SK-N-SH (cell line): ENCODE data around the gene RELT. TPM values are rescaled to one million over a fixed set of nuclear protein-coding genes. Genes with fewer than 3 reads are reported as not detected.

ENCODE experiments used
- CTCF ChIA-PET: fragments of 300-600, 350-600 bp; formaldehyde crosslinking; extraction: SDS; loops from one replicate; lab custom pipeline; 2021; lab: Yijun Ruan, JAX
- POLR2A ChIA-PET: fragments of 350-600 bp; sonication (Branson Sonifier 250); formaldehyde crosslinking; extraction: SDS; loops from one replicate; lab custom pipeline; 2020; ENCODE audit warnings: antibody characterized with exemption, inconsistent platforms; lab: Yijun Ruan, JAX
- DNase-seq: peaks from one replicate; pipeline ENCODE4 v3.0.0; 2012
- H2AFZ ChIP-seq: fragments of 200-600 bp; sonication (generic); 2 replicates; pipeline ENCODE4 v1.8.1; 2016; ENCODE audit warnings: antibody characterized with exemption, mild to moderate bottlenecking, low read depth
- H3F3A ChIP-seq: fragments of 200-600 bp; sonication (generic); replicated peaks from 2 replicates; pipeline ENCODE3; 2016; ENCODE audit warnings: antibody characterized with exemption, mild to moderate bottlenecking; ENCODE audit not compliant: insufficient read depth
- H3K27ac ChIP-seq, 2 experiments: fragments of 200-500 bp in 1 of 2; fragments of 200-600 bp in 1 of 2; sonication (Bioruptor generic) in 1 of 2; sonication (generic), shearing (Covaris generic) in 1 of 2; 2 replicates each; pipeline versions ENCODE4 v1.5.1 to v1.6.1; 2014 to 2016; ENCODE audit warnings: low read depth in 2 of 2, inconsistent platforms in 1 of 2, low read length in 1 of 2, mild to moderate bottlenecking in 1 of 2, mixed read lengths in 1 of 2
- H3K27me3 ChIP-seq: fragments of 200-600 bp; sonication (generic), shearing (Covaris generic); 2 replicates; pipeline ENCODE4 v1.6.1; 2016; ENCODE audit warnings: mixed run types; ENCODE audit not compliant: insufficient read depth
- H3K36me3 ChIP-seq, 2 experiments: fragments of 200-500 bp in 1 of 2; fragments of 200-600 bp in 1 of 2; sonication (Bioruptor generic) in 1 of 2; sonication (generic) in 1 of 2; replicated peaks in 1 of 2; 2 replicates each; pipeline versions ENCODE3 to v1.5.1; 2014 to 2016; ENCODE audit warnings: low read length in 1 of 2, mild to moderate bottlenecking in 1 of 2; ENCODE audit not compliant: insufficient read depth in 2 of 2, control insufficient read depth in 1 of 2
- H3K4me1 ChIP-seq, 2 experiments: fragments of 200-500 bp in 1 of 2; fragments of 200-600 bp in 1 of 2; sonication (Bioruptor generic) in 1 of 2; sonication (generic), shearing (Covaris generic) in 1 of 2; 2 replicates each; pipeline versions ENCODE4 v1.5.1 to v1.6.1; 2014 to 2016; ENCODE audit warnings: low read depth in 1 of 2, low read length in 1 of 2, mixed run types in 1 of 2; ENCODE audit not compliant: insufficient read depth in 2 of 2, control insufficient read depth in 1 of 2
- H3K4me2 ChIP-seq: fragments of 200-600 bp; sonication (generic), shearing (Covaris generic); 2 replicates; pipeline ENCODE4 v1.6.1; 2017; ENCODE audit warnings: mixed run types
- H3K4me3 ChIP-seq, 2 experiments: fragments of 200-500 bp in 1 of 2; fragments of 200-600 bp in 1 of 2; sonication (Bioruptor generic) in 1 of 2; sonication (generic), shearing (Covaris generic) in 1 of 2; 2 replicates each; pipeline versions ENCODE4 v1.5.1 to v1.8.1; 2014 to 2016; ENCODE audit warnings: low read depth in 2 of 2, inconsistent platforms in 1 of 2, low read length in 1 of 2, mild to moderate bottlenecking in 1 of 2, mixed read lengths in 1 of 2, moderate library complexity in 1 of 2
- H3K79me2 ChIP-seq: fragments of 200-600 bp; sonication (generic); 2 replicates; pipeline ENCODE4 v1.8.1; 2017; ENCODE audit warnings: mild to moderate bottlenecking; ENCODE audit not compliant: insufficient read depth
- H3K9ac ChIP-seq: fragments of 200-600 bp; sonication (generic); 2 replicates; pipeline ENCODE4 v1.6.1; 2017; ENCODE audit warnings: mixed run types
- H3K9me2 ChIP-seq: fragments of 200-600 bp; sonication (generic); 2 replicates; pipeline ENCODE4 v1.6.1; 2017; ENCODE audit warnings: mixed run types
- H3K9me3 ChIP-seq: fragments of 200-600 bp; sonication (generic); 2 replicates; pipeline ENCODE4 v1.6.1; 2017; ENCODE audit warnings: mixed run types, mild to moderate bottlenecking, moderate library complexity
- H4K20me1 ChIP-seq: fragments of 200-600 bp; sonication (generic); 2 replicates; pipeline ENCODE4 v1.6.1; 2017; ENCODE audit warnings: mild to moderate bottlenecking, mixed run types; ENCODE audit not compliant: insufficient read depth
- CHD2 ChIP-seq: fragments of 150-350 bp; IDR thresholded peaks from 2 replicates; pipeline ENCODE4 v1.6.1; 2018; ENCODE audit warnings: low read length; ENCODE audit not compliant: partially characterized antibody
- FOXJ3 ChIP-seq: sonication (generic); formaldehyde crosslinking; IDR thresholded peaks from 2 replicates; pipeline ENCODE4 v1.5.1; 2020; ENCODE audit warnings: mild to moderate bottlenecking, missing genetic modification reagents
- JUND ChIP-seq: IDR thresholded peaks from 2 replicates; pipeline ENCODE4 v1.4.0; 2012
- MXI1 ChIP-seq: IDR thresholded peaks from 2 replicates; pipeline ENCODE4 v1.6.1; 2012; ENCODE audit warnings: mild to moderate bottlenecking, low read depth, low read length, improper control_type of control experiment
- NRF1 ChIP-seq: IDR thresholded peaks from 2 replicates; pipeline ENCODE4 v1.6.1; 2012; ENCODE audit warnings: low read depth, mild to moderate bottlenecking, low read length
- POLR2AphosphoS5 ChIP-seq: IDR thresholded peaks from 2 replicates; pipeline ENCODE4 v1.6.1; 2012; ENCODE audit warnings: low read depth, low read length
- RAD21 ChIP-seq: IDR thresholded peaks from 2 replicates; pipeline ENCODE4 v1.6.1; 2012; ENCODE audit warnings: mild to moderate bottlenecking, low read length
- RCOR1 ChIP-seq: fragments of 150-350 bp; IDR thresholded peaks from 2 replicates; pipeline ENCODE4 v1.6.1; 2017; ENCODE audit warnings: antibody characterized with exemption, low read length
- SIN3A ChIP-seq: IDR thresholded peaks from 2 replicates; pipeline ENCODE4 v1.6.1; 2012; ENCODE audit warnings: low read depth, mild to moderate bottlenecking, low read length, moderate library complexity, borderline replicate concordance
- SMC3 ChIP-seq: IDR thresholded peaks from 2 replicates; pipeline ENCODE4 v1.6.1; 2012; ENCODE audit warnings: low read depth, low read length, improper control_type of control experiment
- TAF1 ChIP-seq: IDR thresholded peaks from 2 replicates; pipeline ENCODE4 v1.6.1; 2012; ENCODE audit warnings: low read depth, mild to moderate bottlenecking, low read length, moderate library complexity, borderline replicate concordance
- WGBS: methylation state at CpG from one replicate; pipeline ENCODE4 v1.1.6; 2017; ENCODE audit warnings: low lambda C conversion rate; 5-methylcytosine and 5-hydroxymethylcytosine counted together
- polyA plus RNA-seq, 3 experiments: library from polyadenylated mRNA; depleted of rRNA; stranded (reverse); fragments of >200 nt; gene quantifications; 2 replicates each; pipeline ENCODE4 v1.2.3, GENCODE V29; 2012
- TF ChIP-seq, protein P1 (sequence below): fragments of 150-350 bp; IDR thresholded peaks from 2 replicates; pipeline ENCODE4 v1.6.1; 2016; ENCODE audit warnings: mild to moderate bottlenecking, low read depth, low read length
- TF ChIP-seq, protein P2 (sequence below): IDR thresholded peaks from 2 replicates; pipeline ENCODE4 v1.4.0; 2012; ENCODE audit warnings: low read depth
- TF ChIP-seq, protein P3 (sequence below): fragments of 200-600 bp; sonication (generic); IDR thresholded peaks from 2 replicates; pipeline ENCODE4 v1.6.1; 2017; ENCODE audit warnings: antibody characterized with exemption, mild to moderate bottlenecking, moderate library complexity
- TF ChIP-seq, protein P4 (sequence below): IDR thresholded peaks from 2 replicates; pipeline ENCODE4 v1.4.0; 2012; ENCODE audit warnings: low read depth, borderline replicate concordance
- TF ChIP-seq, protein P5 (sequence below): IDR thresholded peaks from 2 replicates; pipeline ENCODE4 v1.6.1; 2012; ENCODE audit warnings: mild to moderate bottlenecking, low read depth, low read length, moderate library complexity

The RELT gene, protein sequence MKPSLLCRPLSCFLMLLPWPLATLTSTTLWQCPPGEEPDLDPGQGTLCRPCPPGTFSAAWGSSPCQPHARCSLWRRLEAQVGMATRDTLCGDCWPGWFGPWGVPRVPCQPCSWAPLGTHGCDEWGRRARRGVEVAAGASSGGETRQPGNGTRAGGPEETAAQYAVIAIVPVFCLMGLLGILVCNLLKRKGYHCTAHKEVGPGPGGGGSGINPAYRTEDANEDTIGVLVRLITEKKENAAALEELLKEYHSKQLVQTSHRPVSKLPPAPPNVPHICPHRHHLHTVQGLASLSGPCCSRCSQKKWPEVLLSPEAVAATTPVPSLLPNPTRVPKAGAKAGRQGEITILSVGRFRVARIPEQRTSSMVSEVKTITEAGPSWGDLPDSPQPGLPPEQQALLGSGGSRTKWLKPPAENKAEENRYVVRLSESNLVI
- polyA plus RNA-seq (2012; rRNA removed): 4.3 and 5.5 TPM in 2 replicates
- polyA plus RNA-seq (2012; cell fraction: cytosol; rRNA removed): 1.9 and 2.5 TPM in 2 replicates
- polyA plus RNA-seq (2012; cell fraction: nucleus; rRNA removed): 12.2 and 12.5 TPM in 2 replicates

DNA sequence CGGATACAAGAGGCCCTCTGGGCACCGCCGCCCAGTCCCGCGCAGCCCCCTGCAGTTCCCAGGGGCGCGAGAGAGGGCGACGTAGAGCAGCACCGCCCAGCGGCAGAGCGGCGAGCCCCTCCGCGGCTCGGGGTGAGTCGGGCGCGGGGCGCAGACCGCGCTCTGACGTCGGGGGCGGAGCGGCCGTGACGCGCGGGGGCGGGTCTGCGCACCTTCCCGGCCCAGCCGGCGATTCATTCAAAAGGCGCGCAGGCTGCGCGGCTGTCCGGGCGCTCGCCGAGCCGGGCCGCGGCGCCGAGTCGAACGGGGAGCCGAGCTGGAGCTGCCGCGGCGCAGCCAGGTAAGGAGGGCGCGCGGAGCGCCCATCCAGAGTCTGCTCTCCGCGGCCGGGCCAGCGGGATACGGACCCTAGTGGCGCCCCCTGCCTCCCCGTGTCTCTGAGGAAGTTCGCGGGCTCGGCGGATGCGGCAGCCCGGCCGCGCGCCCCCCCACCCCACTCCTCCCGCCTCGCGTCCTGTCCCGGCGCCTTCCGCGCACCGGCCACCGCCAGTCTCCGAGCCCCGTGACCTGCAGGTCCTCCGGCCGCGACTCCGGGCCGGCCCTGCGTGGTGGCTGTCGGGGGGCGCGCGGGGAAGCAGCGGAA, at the start of gene RELT:
TSS of gene RELT (plus strand) at position 240 of the 643 bp plus-strand sequence. CDS start 12,738 bp downstream, outside the sequence.
- Histone ChIP-seq H3K4me3 (peak within 1 kb of the TSS; percentile 67 to 87), H3K4me2 (peak within 1 kb of the TSS; percentile 100), H3K9ac (peak within 1 kb of the TSS; percentile 96), H3F3A (peaks cover 11% of the 10 kb centered on the region), H3K9me3 (no peaks in the 10 kb centered on the region), H3K27ac (peak within 1 kb of the TSS; percentile 64 to 71), H3K9me2 (no peaks in the 10 kb centered on the region), H3K27me3 (no peaks in the 10 kb centered on the region), H3K36me3 (no peaks in the 10 kb centered on the region), H3K79me2 (peaks cover 43% of the 10 kb centered on the region), H2AFZ (peak within 1 kb of the TSS; percentile 94), H3K4me1 (peaks cover 3 to 19% of the 10 kb centered on the region in 2 experiments; a peak in 1 of 4 replicates), H4K20me1 (peaks cover 5% of the 10 kb centered on the region; the same call in 1 of the 2 replicates)
- ChIA-PET CTCF (interaction anchor here (0.6 to 22.4 kb wide), 8 partner anchors 10 to 284 kb away, joined by 3 to 313 read pairs (median 4); no protein-coding TSS in a partner anchor), POLR2A (no interaction called here)
- DNase-seq: peak; percentile 99
- 0% methylated on average over 8 of the region's 96 CpGs for WGBS
- TF ChIP-seq, protein P1, sequence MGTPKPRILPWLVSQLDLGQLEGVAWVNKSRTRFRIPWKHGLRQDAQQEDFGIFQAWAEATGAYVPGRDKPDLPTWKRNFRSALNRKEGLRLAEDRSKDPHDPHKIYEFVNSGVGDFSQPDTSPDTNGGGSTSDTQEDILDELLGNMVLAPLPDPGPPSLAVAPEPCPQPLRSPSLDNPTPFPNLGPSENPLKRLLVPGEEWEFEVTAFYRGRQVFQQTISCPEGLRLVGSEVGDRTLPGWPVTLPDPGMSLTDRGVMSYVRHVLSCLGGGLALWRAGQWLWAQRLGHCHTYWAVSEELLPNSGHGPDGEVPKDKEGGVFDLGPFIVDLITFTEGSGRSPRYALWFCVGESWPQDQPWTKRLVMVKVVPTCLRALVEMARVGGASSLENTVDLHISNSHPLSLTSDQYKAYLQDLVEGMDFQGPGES: no peak
- TF ChIP-seq MXI1: peak; percentile 65; the same call in 1 of the 2 replicates
- TF ChIP-seq, protein P2, sequence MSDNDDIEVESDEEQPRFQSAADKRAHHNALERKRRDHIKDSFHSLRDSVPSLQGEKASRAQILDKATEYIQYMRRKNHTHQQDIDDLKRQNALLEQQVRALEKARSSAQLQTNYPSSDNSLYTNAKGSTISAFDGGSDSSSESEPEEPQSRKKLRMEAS: 0 out of 2 replicates have a peak, but pooled peaks have one; percentile 43
- TF ChIP-seq SIN3A: peak; percentile 91; the same call in 1 of the 2 replicates
- TF ChIP-seq FOXJ3 (CRISPR knock-in tag): no peak
- TF ChIP-seq, protein P3, sequence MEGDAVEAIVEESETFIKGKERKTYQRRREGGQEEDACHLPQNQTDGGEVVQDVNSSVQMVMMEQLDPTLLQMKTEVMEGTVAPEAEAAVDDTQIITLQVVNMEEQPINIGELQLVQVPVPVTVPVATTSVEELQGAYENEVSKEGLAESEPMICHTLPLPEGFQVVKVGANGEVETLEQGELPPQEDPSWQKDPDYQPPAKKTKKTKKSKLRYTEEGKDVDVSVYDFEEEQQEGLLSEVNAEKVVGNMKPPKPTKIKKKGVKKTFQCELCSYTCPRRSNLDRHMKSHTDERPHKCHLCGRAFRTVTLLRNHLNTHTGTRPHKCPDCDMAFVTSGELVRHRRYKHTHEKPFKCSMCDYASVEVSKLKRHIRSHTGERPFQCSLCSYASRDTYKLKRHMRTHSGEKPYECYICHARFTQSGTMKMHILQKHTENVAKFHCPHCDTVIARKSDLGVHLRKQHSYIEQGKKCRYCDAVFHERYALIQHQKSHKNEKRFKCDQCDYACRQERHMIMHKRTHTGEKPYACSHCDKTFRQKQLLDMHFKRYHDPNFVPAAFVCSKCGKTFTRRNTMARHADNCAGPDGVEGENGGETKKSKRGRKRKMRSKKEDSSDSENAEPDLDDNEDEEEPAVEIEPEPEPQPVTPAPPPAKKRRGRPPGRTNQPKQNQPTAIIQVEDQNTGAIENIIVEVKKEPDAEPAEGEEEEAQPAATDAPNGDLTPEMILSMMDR: peak; percentile 73
- peak; percentile 75 for TF ChIP-seq NRF1
- TF ChIP-seq, protein P4, sequence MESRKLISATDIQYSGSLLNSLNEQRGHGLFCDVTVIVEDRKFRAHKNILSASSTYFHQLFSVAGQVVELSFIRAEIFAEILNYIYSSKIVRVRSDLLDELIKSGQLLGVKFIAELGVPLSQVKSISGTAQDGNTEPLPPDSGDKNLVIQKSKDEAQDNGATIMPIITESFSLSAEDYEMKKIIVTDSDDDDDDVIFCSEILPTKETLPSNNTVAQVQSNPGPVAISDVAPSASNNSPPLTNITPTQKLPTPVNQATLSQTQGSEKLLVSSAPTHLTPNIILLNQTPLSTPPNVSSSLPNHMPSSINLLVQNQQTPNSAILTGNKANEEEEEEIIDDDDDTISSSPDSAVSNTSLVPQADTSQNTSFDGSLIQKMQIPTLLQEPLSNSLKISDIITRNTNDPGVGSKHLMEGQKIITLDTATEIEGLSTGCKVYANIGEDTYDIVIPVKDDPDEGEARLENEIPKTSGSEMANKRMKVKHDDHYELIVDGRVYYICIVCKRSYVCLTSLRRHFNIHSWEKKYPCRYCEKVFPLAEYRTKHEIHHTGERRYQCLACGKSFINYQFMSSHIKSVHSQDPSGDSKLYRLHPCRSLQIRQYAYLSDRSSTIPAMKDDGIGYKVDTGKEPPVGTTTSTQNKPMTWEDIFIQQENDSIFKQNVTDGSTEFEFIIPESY: no peak
- peak; percentile 83; the same call in 1 of the 2 replicates for TF ChIP-seq TAF1
- peak; percentile 86 for TF ChIP-seq POLR2AphosphoS5
- TF ChIP-seq JUND: no peak
- peak; percentile 53 for TF ChIP-seq RAD21
- TF ChIP-seq SMC3: peak; percentile 52
- TF ChIP-seq, protein P5, sequence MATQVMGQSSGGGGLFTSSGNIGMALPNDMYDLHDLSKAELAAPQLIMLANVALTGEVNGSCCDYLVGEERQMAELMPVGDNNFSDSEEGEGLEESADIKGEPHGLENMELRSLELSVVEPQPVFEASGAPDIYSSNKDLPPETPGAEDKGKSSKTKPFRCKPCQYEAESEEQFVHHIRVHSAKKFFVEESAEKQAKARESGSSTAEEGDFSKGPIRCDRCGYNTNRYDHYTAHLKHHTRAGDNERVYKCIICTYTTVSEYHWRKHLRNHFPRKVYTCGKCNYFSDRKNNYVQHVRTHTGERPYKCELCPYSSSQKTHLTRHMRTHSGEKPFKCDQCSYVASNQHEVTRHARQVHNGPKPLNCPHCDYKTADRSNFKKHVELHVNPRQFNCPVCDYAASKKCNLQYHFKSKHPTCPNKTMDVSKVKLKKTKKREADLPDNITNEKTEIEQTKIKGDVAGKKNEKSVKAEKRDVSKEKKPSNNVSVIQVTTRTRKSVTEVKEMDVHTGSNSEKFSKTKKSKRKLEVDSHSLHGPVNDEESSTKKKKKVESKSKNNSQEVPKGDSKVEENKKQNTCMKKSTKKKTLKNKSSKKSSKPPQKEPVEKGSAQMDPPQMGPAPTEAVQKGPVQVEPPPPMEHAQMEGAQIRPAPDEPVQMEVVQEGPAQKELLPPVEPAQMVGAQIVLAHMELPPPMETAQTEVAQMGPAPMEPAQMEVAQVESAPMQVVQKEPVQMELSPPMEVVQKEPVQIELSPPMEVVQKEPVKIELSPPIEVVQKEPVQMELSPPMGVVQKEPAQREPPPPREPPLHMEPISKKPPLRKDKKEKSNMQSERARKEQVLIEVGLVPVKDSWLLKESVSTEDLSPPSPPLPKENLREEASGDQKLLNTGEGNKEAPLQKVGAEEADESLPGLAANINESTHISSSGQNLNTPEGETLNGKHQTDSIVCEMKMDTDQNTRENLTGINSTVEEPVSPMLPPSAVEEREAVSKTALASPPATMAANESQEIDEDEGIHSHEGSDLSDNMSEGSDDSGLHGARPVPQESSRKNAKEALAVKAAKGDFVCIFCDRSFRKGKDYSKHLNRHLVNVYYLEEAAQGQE: no peak
- peak; percentile 51 for TF ChIP-seq CHD2
- TF ChIP-seq RCOR1: peak; percentile 59; the same call in 1 of the 2 replicates
